Liver (tissue), 9 donors: ENCODE measurements around the gene SUCLG2. TPM values are rescaled to one million over a fixed set of nuclear protein-coding genes. Genes with fewer than 3 reads are reported as not detected.

Experiments used
- DNase-seq: peaks from one replicate; pipeline ENCODE4 v3.0.0-alpha.2; 2017; ENCODE audit warnings: low spot score
- H3K27ac ChIP-seq, 2 donors: one replicate each; pipeline ENCODE4 v1.7.0; 2013; ENCODE audit warnings: inconsistent platforms in 2 of 2, low read length in 2 of 2, control low read depth in 1 of 2, low read depth in 1 of 2, mild to moderate bottlenecking in 1 of 2
- H3K27me3 ChIP-seq, 4 donors: one replicate each; pipeline versions ENCODE4 v1.6.1 to v1.7.0; 2013; ENCODE audit warnings: low read length in 3 of 4, inconsistent platforms in 1 of 4, mild to moderate bottlenecking in 1 of 4, moderate library complexity in 1 of 4; ENCODE audit not compliant: control insufficient read depth in 4 of 4, insufficient read depth in 4 of 4
- H3K36me3 ChIP-seq, 4 donors: one replicate each; pipeline versions ENCODE4 v1.6.1 to v1.7.0; 2013; ENCODE audit warnings: low read length in 3 of 4, mild to moderate bottlenecking in 3 of 4, low read depth in 1 of 4, moderate library complexity in 1 of 4; ENCODE audit not compliant: control insufficient read depth in 4 of 4, insufficient read depth in 3 of 4
- H3K4me1 ChIP-seq, 4 donors: one replicate each; pipeline versions ENCODE4 v1.6.1 to v1.7.0; 2013; ENCODE audit warnings: low read length in 3 of 4, mild to moderate bottlenecking in 3 of 4, moderate library complexity in 1 of 4; ENCODE audit not compliant: control insufficient read depth in 4 of 4, insufficient read depth in 4 of 4
- H3K4me3 ChIP-seq, 3 donors: one replicate each; pipeline versions ENCODE4 v1.6.1 to v1.7.0; 2013; ENCODE audit warnings: low read length in 3 of 3, control low read depth in 1 of 3, low read depth in 1 of 3, mild to moderate bottlenecking in 1 of 3
- H3K9ac ChIP-seq, 2 donors: one replicate each; pipeline ENCODE4 v1.7.0; 2013; ENCODE audit warnings: low read length in 2 of 2, mild to moderate bottlenecking in 2 of 2, moderate library complexity in 2 of 2, control low read depth in 1 of 2, low read depth in 1 of 2
- H3K9me3 ChIP-seq, 4 donors: one replicate each; pipeline versions ENCODE4 v1.6.1 to v1.7.0; 2013; ENCODE audit warnings: low read length in 3 of 4; ENCODE audit not compliant: control insufficient read depth in 4 of 4
- ATF3 ChIP-seq: IDR thresholded peaks from 2 replicates; pipeline ENCODE4 v1.6.1; 2016; ENCODE audit warnings: antibody characterized with exemption
- EGR1 ChIP-seq, 2 donors: IDR thresholded peaks; 2 replicates each; pipeline ENCODE4 v1.6.1; 2016 to 2018; ENCODE audit warnings: antibody characterized with exemption in 2 of 2, low read depth in 2 of 2
- FOXA1 ChIP-seq: IDR thresholded peaks from 2 replicates; pipeline ENCODE4 v1.6.1; 2016; ENCODE audit warnings: antibody characterized with exemption
- FOXA2 ChIP-seq: IDR thresholded peaks from 2 replicates; pipeline ENCODE4 v1.6.1; 2016; ENCODE audit warnings: antibody characterized with exemption
- GABPA ChIP-seq, 2 donors: IDR thresholded peaks in 1 of 2; conservative IDR thresholded peaks in 1 of 2; 2 replicates each; pipeline ENCODE4 v1.6.1; 2016; ENCODE audit warnings: antibody characterized with exemption in 2 of 2, mild to moderate bottlenecking in 1 of 2, moderate library complexity in 1 of 2
- HNF4A ChIP-seq, 2 donors: conservative IDR thresholded peaks; 2 replicates each; pipeline ENCODE4 v1.6.1; 2016; ENCODE audit warnings: antibody characterized with exemption in 2 of 2, mild to moderate bottlenecking in 2 of 2
- HNF4G ChIP-seq: IDR thresholded peaks from 2 replicates; pipeline ENCODE4 v1.6.1; 2016; ENCODE audit warnings: antibody characterized with exemption
- JUND ChIP-seq, 2 donors: IDR thresholded peaks; 2 replicates each; pipeline ENCODE4 v1.6.1; 2016; ENCODE audit warnings: antibody characterized with exemption in 2 of 2
- NR2F2 ChIP-seq: IDR thresholded peaks from 2 replicates; pipeline ENCODE4 v1.6.1; 2016; ENCODE audit warnings: antibody characterized with exemption
- RAD21 ChIP-seq, 2 donors: IDR thresholded peaks; 2 replicates each; pipeline ENCODE4 v1.6.1; 2016; ENCODE audit warnings: antibody characterized with exemption in 2 of 2, mild to moderate bottlenecking in 2 of 2
- RXRA ChIP-seq, 2 donors: IDR thresholded peaks; 2 replicates each; pipeline ENCODE4 v1.6.1; 2017 to 2018; ENCODE audit warnings: antibody characterized with exemption in 2 of 2, mild to moderate bottlenecking in 1 of 2
- SP1 ChIP-seq: IDR thresholded peaks from 2 replicates; pipeline ENCODE4 v1.6.1; 2018; ENCODE audit warnings: antibody characterized with exemption, mild to moderate bottlenecking
- TAF1 ChIP-seq: conservative IDR thresholded peaks from 2 replicates; pipeline ENCODE4 v1.6.1; 2016; ENCODE audit warnings: antibody characterized with exemption, mild to moderate bottlenecking
- YY1 ChIP-seq: IDR thresholded peaks from 2 replicates; pipeline ENCODE4 v1.6.1; 2016; ENCODE audit warnings: antibody characterized with exemption, mild to moderate bottlenecking
- ZBTB33 ChIP-seq: IDR thresholded peaks from 2 replicates; pipeline ENCODE4 v1.6.1; 2016; ENCODE audit warnings: antibody characterized with exemption
- WGBS: extraction: QIAGEN DNeasy Blood & Tissue Kit; methylation state at CpG from one replicate; pipeline ENCODE4 v1.1.7; 2013; 5-methylcytosine and 5-hydroxymethylcytosine counted together
- polyA plus RNA-seq, 2 donors: library from polyadenylated mRNA; stranded (reverse) in 1 of 2; unstranded in 1 of 2; fragments of 200-250 nt in 1 of 2; fragments of >200 nt in 1 of 2; fragmentation: Nextera tagmentation in 1 of 2; extraction: Ambion mirVana in 1 of 2; gene quantifications; one replicate each; pipeline versions ENCODE4 v1.2.1 to v1.2.3, GENCODE V29; 2013 to 2015
- total RNA-seq, 2 donors: library from RNA; depleted of rRNA; stranded (reverse); fragments of >200 nt; gene quantifications; one replicate each; pipeline ENCODE4 v1.2.3, GENCODE V29; 2014
- TF ChIP-seq, protein P1 (sequence below): IDR thresholded peaks from 2 replicates; pipeline ENCODE4 v1.6.1; 2016; ENCODE audit warnings: antibody characterized with exemption
- TF ChIP-seq, protein P2 (sequence below): fragments of 150-350 bp; IDR thresholded peaks from 2 replicates; pipeline ENCODE4 v1.5.1; 2017; ENCODE audit warnings: improper control_type of control experiment, low read depth, low read length; ENCODE audit not compliant: missing input control
- donor health status: healthy.
- donor health status: healthy.
- donor health status: healthy.
- donor health status: healthy.
- donor health status: healthy.

Gene SUCLG2
- total and polyA plus RNA-seq, 4 donors, result 45.3 to 114 (median 92.8) TPM

GRCh38 chr3:67463656-67464055, 190.8 kb downstream of the SUCLG2 start:
- Histone ChIP-seq H3K4me1 (no peaks in the 10 kb centered on the region), H3K9ac (no peak overlapping the region), H3K9me3 (no peaks in the 10 kb centered on the region), H3K4me3 (no peak overlapping the region), H3K27ac (no peak overlapping the region), H3K27me3 (no peaks in the 10 kb centered on the region), H3K36me3 (peaks cover 2 to 6% (median 5%) of the 10 kb centered on the region in 4 donors)
- DNase-seq, result no peak
- WGBS, result 77% methylated on average over 2 of the region's 2 CpGs
- TF ChIP-seq JUND (IDR thresholded peaks at IDR 0.05) (no peak), HNF4G (no peak), HNF4A (conservative IDR thresholded peaks at IDR 0.05) (no peak), GABPA (IDR thresholded peaks at IDR 0.05 in 1 of 2, conservative IDR thresholded peaks at IDR 0.05 in 1 of 2) (no peak), NR2F2 (no peak), SP1 (no peak), FOXA1 (no peak), RXRA (IDR thresholded peaks at IDR 0.05) (no peak), ZBTB33 (no peak), FOXA2 (no peak), ATF3 (no peak), YY1 (no peak), RAD21 (IDR thresholded peaks at IDR 0.05) (no peak), TAF1 (no peak), EGR1 (IDR thresholded peaks at IDR 0.05; ENCODE audit: low read depth in 2 of 2) (no peak)
- TF ChIP-seq, protein P1, sequence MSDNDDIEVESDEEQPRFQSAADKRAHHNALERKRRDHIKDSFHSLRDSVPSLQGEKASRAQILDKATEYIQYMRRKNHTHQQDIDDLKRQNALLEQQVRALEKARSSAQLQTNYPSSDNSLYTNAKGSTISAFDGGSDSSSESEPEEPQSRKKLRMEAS, result no peak
- TF ChIP-seq, protein P2, sequence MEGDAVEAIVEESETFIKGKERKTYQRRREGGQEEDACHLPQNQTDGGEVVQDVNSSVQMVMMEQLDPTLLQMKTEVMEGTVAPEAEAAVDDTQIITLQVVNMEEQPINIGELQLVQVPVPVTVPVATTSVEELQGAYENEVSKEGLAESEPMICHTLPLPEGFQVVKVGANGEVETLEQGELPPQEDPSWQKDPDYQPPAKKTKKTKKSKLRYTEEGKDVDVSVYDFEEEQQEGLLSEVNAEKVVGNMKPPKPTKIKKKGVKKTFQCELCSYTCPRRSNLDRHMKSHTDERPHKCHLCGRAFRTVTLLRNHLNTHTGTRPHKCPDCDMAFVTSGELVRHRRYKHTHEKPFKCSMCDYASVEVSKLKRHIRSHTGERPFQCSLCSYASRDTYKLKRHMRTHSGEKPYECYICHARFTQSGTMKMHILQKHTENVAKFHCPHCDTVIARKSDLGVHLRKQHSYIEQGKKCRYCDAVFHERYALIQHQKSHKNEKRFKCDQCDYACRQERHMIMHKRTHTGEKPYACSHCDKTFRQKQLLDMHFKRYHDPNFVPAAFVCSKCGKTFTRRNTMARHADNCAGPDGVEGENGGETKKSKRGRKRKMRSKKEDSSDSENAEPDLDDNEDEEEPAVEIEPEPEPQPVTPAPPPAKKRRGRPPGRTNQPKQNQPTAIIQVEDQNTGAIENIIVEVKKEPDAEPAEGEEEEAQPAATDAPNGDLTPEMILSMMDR, result no peak

GRCh38 chr3:67462187-67462586, 192.2 kb downstream of the SUCLG2 start:
- Histone ChIP-seq H3K9me3 (no peaks in the 10 kb centered on the region), H3K9ac (no peak overlapping the region), H3K27ac (no peak overlapping the region), H3K36me3 (peaks cover 2 to 6% (median 5%) of the 10 kb centered on the region in 4 donors), H3K27me3 (no peaks in the 10 kb centered on the region), H3K4me3 (no peak overlapping the region), H3K4me1 (no peaks in the 10 kb centered on the region)
- DNase-seq, result no peak
- 98% methylated on average over 5 of the region's 5 CpGs for WGBS
- TF ChIP-seq HNF4G, result no peak
- TF ChIP-seq RAD21 (IDR thresholded peaks at IDR 0.05), result no peak
